ENCODE data around the gene KCNS3.

DNA sequence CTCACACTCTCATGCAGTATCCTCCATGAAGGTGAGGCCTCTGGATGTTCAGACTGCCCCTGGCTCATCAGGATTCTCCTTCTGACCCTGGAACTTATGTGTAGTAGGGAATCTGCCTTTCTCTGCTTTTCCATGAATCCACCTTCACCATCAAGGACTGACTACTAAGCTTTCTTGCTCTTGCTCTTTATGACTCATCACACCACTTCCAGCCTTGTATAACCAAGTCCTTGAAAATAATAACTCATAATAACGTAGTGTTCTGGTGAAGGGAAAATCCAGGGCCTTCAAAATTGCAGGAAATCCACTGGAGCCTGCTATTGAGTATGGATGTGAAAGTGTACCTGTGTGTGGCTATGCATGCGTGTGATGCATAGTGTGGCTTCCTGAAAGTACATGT is 11.3 kb upstream of the KCNS3 start:
- TF ChIP-seq, protein P1, sequence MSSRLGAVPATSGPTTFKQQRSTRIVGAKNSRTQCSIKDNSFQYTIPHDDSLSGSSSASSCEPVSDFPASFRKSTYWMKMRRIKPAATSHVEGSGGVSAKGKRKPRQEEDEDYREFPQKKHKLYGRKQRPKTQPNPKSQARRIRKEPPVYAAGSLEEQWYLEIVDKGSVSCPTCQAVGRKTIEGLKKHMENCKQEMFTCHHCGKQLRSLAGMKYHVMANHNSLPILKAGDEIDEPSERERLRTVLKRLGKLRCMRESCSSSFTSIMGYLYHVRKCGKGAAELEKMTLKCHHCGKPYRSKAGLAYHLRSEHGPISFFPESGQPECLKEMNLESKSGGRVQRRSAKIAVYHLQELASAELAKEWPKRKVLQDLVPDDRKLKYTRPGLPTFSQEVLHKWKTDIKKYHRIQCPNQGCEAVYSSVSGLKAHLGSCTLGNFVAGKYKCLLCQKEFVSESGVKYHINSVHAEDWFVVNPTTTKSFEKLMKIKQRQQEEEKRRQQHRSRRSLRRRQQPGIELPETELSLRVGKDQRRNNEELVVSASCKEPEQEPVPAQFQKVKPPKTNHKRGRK (CRISPR knock-in tag; IDR thresholded peaks at IDR 0.05) = no peak
- TF ChIP-seq ZNF224 (CRISPR knock-in tag; IDR thresholded peaks at IDR 0.05) = no peak
- no peak for TF ChIP-seq TP53 (CRISPR knock-in tag; conservative IDR thresholded peaks at IDR 0.05)
- no peak for TF ChIP-seq SRSF1 (optimal IDR thresholded peaks at IDR 0.05; ENCODE audit: low read depth, low read length)
- TF ChIP-seq, protein P2, sequence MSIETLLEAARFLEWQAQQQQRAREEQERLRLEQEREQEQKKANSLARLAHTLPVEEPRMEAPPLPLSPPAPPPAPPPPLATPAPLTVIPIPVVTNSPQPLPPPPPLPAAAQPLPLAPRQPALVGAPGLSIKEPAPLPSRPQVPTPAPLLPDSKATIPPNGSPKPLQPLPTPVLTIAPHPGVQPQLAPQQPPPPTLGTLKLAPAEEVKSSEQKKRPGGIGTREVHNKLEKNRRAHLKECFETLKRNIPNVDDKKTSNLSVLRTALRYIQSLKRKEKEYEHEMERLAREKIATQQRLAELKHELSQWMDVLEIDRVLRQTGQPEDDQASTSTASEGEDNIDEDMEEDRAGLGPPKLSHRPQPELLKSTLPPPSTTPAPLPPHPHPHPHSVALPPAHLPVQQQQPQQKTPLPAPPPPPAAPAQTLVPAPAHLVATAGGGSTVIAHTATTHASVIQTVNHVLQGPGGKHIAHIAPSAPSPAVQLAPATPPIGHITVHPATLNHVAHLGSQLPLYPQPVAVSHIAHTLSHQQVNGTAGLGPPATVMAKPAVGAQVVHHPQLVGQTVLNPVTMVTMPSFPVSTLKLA (IDR thresholded peaks at IDR 0.05) = no peak
- no peak for TF ChIP-seq POLR2A (IDR thresholded peaks at IDR 0.05; ENCODE audit: insufficient read depth in 1 of 2, low read depth in 2 of 2, low read length in 2 of 2)
- TF ChIP-seq, protein P3, sequence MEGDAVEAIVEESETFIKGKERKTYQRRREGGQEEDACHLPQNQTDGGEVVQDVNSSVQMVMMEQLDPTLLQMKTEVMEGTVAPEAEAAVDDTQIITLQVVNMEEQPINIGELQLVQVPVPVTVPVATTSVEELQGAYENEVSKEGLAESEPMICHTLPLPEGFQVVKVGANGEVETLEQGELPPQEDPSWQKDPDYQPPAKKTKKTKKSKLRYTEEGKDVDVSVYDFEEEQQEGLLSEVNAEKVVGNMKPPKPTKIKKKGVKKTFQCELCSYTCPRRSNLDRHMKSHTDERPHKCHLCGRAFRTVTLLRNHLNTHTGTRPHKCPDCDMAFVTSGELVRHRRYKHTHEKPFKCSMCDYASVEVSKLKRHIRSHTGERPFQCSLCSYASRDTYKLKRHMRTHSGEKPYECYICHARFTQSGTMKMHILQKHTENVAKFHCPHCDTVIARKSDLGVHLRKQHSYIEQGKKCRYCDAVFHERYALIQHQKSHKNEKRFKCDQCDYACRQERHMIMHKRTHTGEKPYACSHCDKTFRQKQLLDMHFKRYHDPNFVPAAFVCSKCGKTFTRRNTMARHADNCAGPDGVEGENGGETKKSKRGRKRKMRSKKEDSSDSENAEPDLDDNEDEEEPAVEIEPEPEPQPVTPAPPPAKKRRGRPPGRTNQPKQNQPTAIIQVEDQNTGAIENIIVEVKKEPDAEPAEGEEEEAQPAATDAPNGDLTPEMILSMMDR (CRISPR knock-in tag; IDR thresholded peaks at IDR 0.05) = no peak
